Fibroblast of lung (primary cell): ENCODE measurements around the gene TBC1D14.

ENCODE experiments used
- CTCF ChIP-seq, 2 donors: IDR thresholded peaks in 1 of 2; conservative IDR thresholded peaks in 1 of 2; 1 replicate in 1 of 2; 2 replicates in 1 of 2; pipeline ENCODE4 v1.5.1; 2011 to 2012; ENCODE audit warnings: low read length in 2 of 2, control low read depth in 1 of 2, inconsistent platforms in 1 of 2, low read depth in 1 of 2, mild to moderate bottlenecking in 1 of 2
- EZH2 ChIP-seq: IDR thresholded peaks from 2 replicates; pipeline ENCODE4 v1.5.1; 2012; ENCODE audit warnings: low read length, control low read depth, mild to moderate bottlenecking; ENCODE audit errors: missing control alignments

GRCh38 chr4:7031558-7032449 is 122.2 kb downstream of the TBC1D14 start:
- TF ChIP-seq CTCF (conservative IDR thresholded peaks at IDR 0.05 in 1 of 2, IDR thresholded peaks at IDR 0.05 in 1 of 2; ENCODE audit: low read depth in 1 of 2, low read length in 2 of 2) (no peak), EZH2 (no peak)
